SK-N-SH treated with all-trans-retinoic acid at 6 μM for 48 hours (cell line): ENCODE data around the gene TSPAN15.

Experiments used
- ATAC-seq: fragments of 200-7000 bp; cut with Tn5 transposase; 3 replicates; pipeline ENCODE4 v1.9.1; 2020; ENCODE audit warnings: mild to moderate bottlenecking, moderate library complexity
- ARNTL ChIP-seq: fragments of 450-650 bp; formaldehyde crosslinking; IDR thresholded peaks from 2 replicates; pipeline ENCODE4 v1.5.0; 2020; ENCODE audit warnings: low read depth, mild to moderate bottlenecking, moderate library complexity, borderline replicate concordance
- BACH2 ChIP-seq: fragments of 250-450 bp; sonication (Bioruptor Pico); IDR thresholded peaks from 2 replicates; pipeline ENCODE4 v1.9.0; 2021; ENCODE audit warnings: mild to moderate bottlenecking, borderline replicate concordance
- CREB5 ChIP-seq: fragments of 250-450 bp; sonication (Bioruptor Pico); IDR thresholded peaks from 2 replicates; pipeline ENCODE4 v1.5.1; 2020; ENCODE audit warnings: low read depth, mild to moderate bottlenecking, moderate library complexity
- CSDC2 ChIP-seq: fragments of 250-450 bp; sonication (Bioruptor Pico); IDR thresholded peaks from 2 replicates; pipeline ENCODE4 v1.5.0; 2020; ENCODE audit warnings: mild to moderate bottlenecking, moderate library complexity
- ESRRG ChIP-seq: fragments of 250-450 bp; sonication (Bioruptor Pico); IDR thresholded peaks from 2 replicates; pipeline ENCODE4 v1.6.1; 2021; ENCODE audit warnings: mild to moderate bottlenecking
- GLIS3 ChIP-seq: fragments of 250-450 bp; sonication (Bioruptor Pico); IDR thresholded peaks from 2 replicates; pipeline ENCODE4 v1.5.0; 2020; ENCODE audit warnings: mild to moderate bottlenecking, moderate library complexity
- ISL1 ChIP-seq: fragments of 250-450 bp; sonication (Bioruptor Pico); IDR thresholded peaks from 2 replicates; pipeline ENCODE4 v2.1.2; 2022; ENCODE audit warnings: mild to moderate bottlenecking, moderate library complexity
- OSR1 ChIP-seq: fragments of 250-450 bp; sonication (Bioruptor Pico); IDR thresholded peaks from 2 replicates; pipeline ENCODE4 v1.8.0; 2022; ENCODE audit warnings: moderate library complexity, mild to moderate bottlenecking, inconsistent platforms
- PATZ1 ChIP-seq: fragments of 250-450 bp; sonication (Bioruptor Pico); IDR thresholded peaks from 2 replicates; pipeline ENCODE4 v1.8.0; 2020; ENCODE audit warnings: mild to moderate bottlenecking, moderate library complexity, borderline replicate concordance
- POU6F1 ChIP-seq: fragments of 250-450 bp; sonication (Bioruptor Pico); IDR thresholded peaks from 2 replicates; pipeline ENCODE4 v1.8.0; 2021; ENCODE audit warnings: low read depth, mild to moderate bottlenecking, moderate library complexity, borderline replicate concordance
- PPARA ChIP-seq: fragments of 250-450 bp; sonication (Bioruptor Pico); IDR thresholded peaks from 2 replicates; pipeline ENCODE4 v1.5.0; 2020; ENCODE audit warnings: mild to moderate bottlenecking, borderline replicate concordance
- RARB ChIP-seq: fragments of 250-450 bp; sonication (Bioruptor Pico); IDR thresholded peaks from 2 replicates; pipeline ENCODE4 v1.8.0; 2021; ENCODE audit warnings: mild to moderate bottlenecking, moderate library complexity
- SNAI2 ChIP-seq: fragments of 250-450 bp; sonication (Bioruptor Pico); IDR thresholded peaks from 2 replicates; pipeline ENCODE4 v1.5.0; 2020; ENCODE audit warnings: mild to moderate bottlenecking, moderate library complexity
- TCF4 ChIP-seq: fragments of 250-450 bp; sonication (Bioruptor Pico); IDR thresholded peaks from 2 replicates; pipeline ENCODE4 v1.8.0; 2021; ENCODE audit warnings: mild to moderate bottlenecking, moderate library complexity, borderline replicate concordance
- TOX ChIP-seq: fragments of 250-450 bp; sonication (Bioruptor Pico); IDR thresholded peaks from 2 replicates; pipeline ENCODE4 v1.8.0; 2021; ENCODE audit warnings: mild to moderate bottlenecking, moderate library complexity, borderline replicate concordance
- TSHZ2 ChIP-seq: fragments of 250-450 bp; sonication (Bioruptor Pico); IDR thresholded peaks from 2 replicates; pipeline ENCODE4 v1.5.0; 2020; ENCODE audit warnings: mild to moderate bottlenecking, moderate library complexity
- ZC3H10 ChIP-seq: fragments of 250-450 bp; sonication (Bioruptor Pico); IDR thresholded peaks from 2 replicates; pipeline ENCODE4 v1.5.1; 2021; ENCODE audit warnings: mild to moderate bottlenecking, moderate library complexity
- ZFP3 ChIP-seq: fragments of 250-450 bp; sonication (Bioruptor Pico); IDR thresholded peaks from 2 replicates; pipeline ENCODE4 v1.5.0; 2020; ENCODE audit warnings: mild to moderate bottlenecking, moderate library complexity
- ZFP30 ChIP-seq: fragments of 450-650 bp; formaldehyde crosslinking; IDR thresholded peaks from 2 replicates; pipeline ENCODE4 v1.5.0; 2022; ENCODE audit warnings: mild to moderate bottlenecking, moderate library complexity
- ZNF565 ChIP-seq: fragments of 450-650 bp; formaldehyde crosslinking; conservative IDR thresholded peaks from 2 replicates; pipeline ENCODE4 v1.5.0; 2020; ENCODE audit warnings: low read depth, mild to moderate bottlenecking, moderate library complexity
- ZNF70 ChIP-seq: fragments of 450-650 bp; formaldehyde crosslinking; IDR thresholded peaks from 2 replicates; pipeline ENCODE4 v1.5.0; 2020; ENCODE audit warnings: mild to moderate bottlenecking, moderate library complexity
- ZNF8 ChIP-seq: fragments of 450-650 bp; formaldehyde crosslinking; IDR thresholded peaks from 2 replicates; pipeline ENCODE4 v1.5.0; 2020; ENCODE audit warnings: mild to moderate bottlenecking, moderate library complexity

Gene TSPAN15

DNA sequence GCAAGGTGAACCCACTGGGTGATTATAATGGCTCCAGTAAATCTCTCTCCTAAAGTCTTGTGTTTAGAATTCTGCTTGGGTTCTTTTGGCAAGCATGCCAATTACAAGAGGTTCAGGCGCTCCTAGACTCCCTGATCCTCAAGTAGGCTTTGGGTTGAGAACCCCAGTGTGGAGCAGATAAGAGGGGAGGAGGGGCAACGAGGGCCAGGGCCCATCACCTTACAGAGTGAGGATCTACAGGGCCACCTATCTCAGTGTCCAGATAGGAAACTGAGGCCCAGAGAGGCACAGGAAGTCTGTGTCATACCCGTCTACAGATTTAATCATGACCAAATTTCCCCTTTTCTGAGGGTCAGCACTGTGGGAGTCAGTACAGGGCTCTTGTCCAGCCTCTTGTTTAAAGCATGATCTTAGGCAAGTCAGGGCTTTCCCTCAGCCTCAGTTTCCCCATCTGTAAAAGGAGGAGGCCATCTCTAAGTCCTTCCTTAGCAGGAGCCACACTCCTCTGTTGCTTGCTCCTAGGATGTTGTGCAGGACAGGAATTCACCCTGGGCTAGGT is 39.0 kb upstream of the TSPAN15 start:
- no peak for TF ChIP-seq ZNF565
- TF ChIP-seq ZFP30 (CRISPR knock-in tag) = no peak
- no peak for ATAC-seq

DNA sequence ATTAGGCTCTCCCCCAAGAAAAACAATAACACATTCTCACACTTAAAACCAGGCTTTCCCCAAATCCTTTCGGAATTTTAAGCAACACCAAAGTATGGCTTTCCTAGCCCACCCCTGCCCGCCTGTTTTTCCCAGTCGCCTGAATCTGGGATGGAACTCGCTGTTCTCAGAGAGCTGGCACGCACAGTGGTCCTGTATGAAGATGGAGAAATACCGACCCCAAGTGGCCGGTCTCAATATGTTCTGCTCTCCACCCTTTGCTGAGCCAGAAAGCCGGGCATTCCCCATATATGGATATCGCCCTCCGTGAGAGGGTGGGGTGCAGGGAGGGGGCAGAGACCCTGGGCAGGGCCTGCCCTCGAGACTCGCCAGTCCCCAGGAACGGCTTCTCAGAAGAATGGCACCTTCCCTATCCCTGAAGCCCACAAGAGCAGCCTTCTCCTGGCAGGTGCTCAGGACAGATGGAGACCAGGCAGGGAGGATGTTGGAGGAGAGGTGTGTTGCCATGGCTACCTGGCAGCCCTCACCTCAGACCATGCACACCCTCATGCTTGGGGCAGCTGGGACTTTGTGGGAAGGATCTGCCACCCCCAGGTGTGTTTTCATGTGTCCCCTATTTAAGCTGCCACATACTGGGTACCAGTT is 37.9 kb upstream of the TSPAN15 start:
- TF ChIP-seq ZNF70 = no peak
- no peak for TF ChIP-seq ZFP30 (CRISPR knock-in tag)
- TF ChIP-seq POU6F1 = no peak
- no peak for TF ChIP-seq OSR1 (CRISPR knock-in tag)
- TF ChIP-seq ZC3H10 = no peak
- TF ChIP-seq GLIS3 (CRISPR knock-in tag) = no peak
- no peak for TF ChIP-seq BACH2 (CRISPR knock-in tag)
- no peak for TF ChIP-seq ZNF8 (CRISPR knock-in tag)
- peak; percentile 62 for ATAC-seq

DNA sequence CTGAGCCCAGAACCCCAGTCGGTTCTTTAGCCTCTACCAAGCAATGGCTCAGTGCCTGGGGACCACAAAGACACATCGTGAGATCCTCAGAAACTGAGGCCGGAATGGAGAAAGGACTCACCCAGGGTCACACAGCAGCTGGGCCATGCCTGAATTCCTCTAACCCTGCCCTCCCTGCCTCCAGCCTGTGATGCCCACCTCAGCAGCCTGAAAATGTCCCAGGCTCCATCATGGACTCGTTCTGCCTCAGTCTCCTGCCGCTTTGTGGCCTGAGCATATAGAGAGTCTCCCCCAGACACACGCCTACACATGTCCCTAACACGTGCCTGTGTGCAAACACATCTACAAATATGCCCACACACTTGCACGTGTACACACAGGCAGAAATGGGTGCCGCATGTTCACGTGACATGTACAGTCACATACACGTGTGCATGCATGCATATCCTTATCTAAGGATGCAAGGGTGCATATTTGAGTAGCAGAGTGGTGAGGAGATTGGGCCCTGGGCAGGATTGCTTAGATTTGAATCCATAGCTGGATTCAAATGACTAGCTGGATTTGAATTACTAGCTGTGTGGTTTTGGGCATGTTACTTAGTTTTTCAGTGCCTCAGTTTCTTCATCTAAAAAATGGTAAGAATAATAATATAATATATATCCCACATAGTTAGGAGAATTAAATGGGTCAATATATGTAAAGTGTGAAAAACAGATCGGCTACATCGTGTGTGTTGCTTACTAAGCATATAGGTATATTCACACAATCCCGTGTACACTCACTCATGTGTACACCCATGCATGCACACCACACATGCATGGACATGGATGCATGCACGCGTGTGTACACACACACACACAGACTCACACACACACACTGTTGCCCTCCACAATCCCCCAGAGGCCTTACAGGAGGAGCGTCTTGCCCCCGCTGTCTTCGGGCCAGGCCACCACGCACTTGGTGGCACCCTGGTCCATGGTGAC is 36.9 kb upstream of the TSPAN15 start:
- TF ChIP-seq SNAI2 (CRISPR knock-in tag) (no peak), ISL1 (CRISPR knock-in tag) (no peak), TOX (CRISPR knock-in tag) (no peak), BACH2 (CRISPR knock-in tag) (no peak), ZC3H10 (no peak), POU6F1 (no peak), OSR1 (CRISPR knock-in tag) (no peak), ARNTL (CRISPR knock-in tag) (no peak), GLIS3 (CRISPR knock-in tag) (no peak), ZNF8 (CRISPR knock-in tag) (no peak), ZFP3 (CRISPR knock-in tag) (no peak), PPARA (no peak), RARB (no peak), CREB5 (CRISPR knock-in tag) (no peak), PATZ1 (CRISPR knock-in tag) (no peak), ZNF565 (no peak), TCF4 (no peak), ESRRG (CRISPR knock-in tag) (no peak)
- ATAC-seq = no peak

DNA sequence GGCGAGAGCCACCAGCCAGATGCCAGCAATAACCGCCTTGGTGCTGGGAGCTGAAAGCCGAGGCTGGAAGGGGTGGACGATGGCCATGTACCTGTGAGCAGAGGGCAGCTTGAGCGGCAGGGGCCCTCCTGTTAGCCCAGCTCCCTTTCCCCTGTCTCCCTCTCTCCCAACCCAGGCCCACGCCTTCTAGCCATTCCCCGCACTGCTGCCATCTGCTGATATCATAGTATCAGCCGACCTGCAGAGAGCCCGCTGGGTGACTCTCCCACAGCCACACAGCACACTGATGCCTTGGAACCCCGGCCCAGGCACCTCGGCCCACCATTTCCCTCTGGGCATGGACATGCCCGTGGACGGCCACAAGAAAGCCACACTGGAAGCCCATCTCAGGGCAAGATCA is 36.2 kb upstream of the TSPAN15 start:
- no peak for TF ChIP-seq TSHZ2
- TF ChIP-seq ZFP3 (CRISPR knock-in tag) = no peak
- TF ChIP-seq CSDC2 (CRISPR knock-in tag) = no peak
- no peak for TF ChIP-seq TCF4
- TF ChIP-seq ISL1 (CRISPR knock-in tag) = no peak
- TF ChIP-seq RARB = no peak
- no peak for TF ChIP-seq CREB5 (CRISPR knock-in tag)
- TF ChIP-seq OSR1 (CRISPR knock-in tag) = no peak
- no peak for TF ChIP-seq ZC3H10
- TF ChIP-seq GLIS3 (CRISPR knock-in tag) = no peak
- no peak for ATAC-seq
